ENCODE measurements around the gene TBX6.

- TF ChIP-seq MXI1 (IDR thresholded peaks at IDR 0.05; ENCODE audit: borderline replicate concordance, low read depth, low read length) (no peak), RAD21 (IDR thresholded peaks at IDR 0.05; ENCODE audit: low read length) (no peak), CTCF (conservative IDR thresholded peaks at IDR 0.05; ENCODE audit: low read depth, low read length) (no peak), CEBPB (IDR thresholded peaks at IDR 0.05; ENCODE audit: low read depth, low read length) (no peak), POLR2A (IDR thresholded peaks at IDR 0.05; ENCODE audit: low read depth, low read length) (no peak), MAFK (IDR thresholded peaks at IDR 0.05; ENCODE audit: low read depth, low read length) (no peak), ELK1 (IDR thresholded peaks at IDR 0.05; ENCODE audit: borderline replicate concordance, low read depth, low read length) (no peak), CHD1 (IDR thresholded peaks at IDR 0.05; ENCODE audit: low read depth, low read length) (no peak), USF2 (IDR thresholded peaks at IDR 0.05; ENCODE audit: low read depth, low read length) (no peak)
Observed at GRCh38 chr16:30084816-30085159, 6.9 kb downstream of the TBX6 start.
